NCI-H2081 (cell line): ENCODE results near the gene SETD5.

Experiments used
- DNase-seq, 2 experiments: peaks; one replicate each; lab custom pipeline; 2025; lab: John Stamatoyannopoulos, UW

The SETD5 gene

GRCh38 chr3:9397332-9397905, at the start of gene SETD5:
TSS of gene SETD5 (plus strand) at chr3:9397615. CDS start at chr3:9428939, 31,324 bp downstream.
- peak; percentile 80 to 85 for DNase-seq

GRCh38 chr3:9347887-9348286, 49.5 kb upstream of the SETD5 start:
- no peak for DNase-seq

- DNase-seq: no peak
These were observed 47.9 kb upstream of the SETD5 start for GRCh38 chr3:9349321-9350117.

- no peak for DNase-seq
These were observed 45.7 kb upstream of the SETD5 start for GRCh38 chr3:9351709-9352126.

GRCh38 chr3:9352917-9353752, 44.3 kb upstream of the SETD5 start:
- DNase-seq: peak; percentile 7 to 30

- DNase-seq: no peak
These were observed 35.6 kb upstream of the SETD5 start for GRCh38 chr3:9361691-9362388.

GRCh38 chr3:9362731-9363530, 34.5 kb upstream of the SETD5 start, which contains the start of gene THUMPD3:
TSS of gene THUMPD3 (plus strand) at chr3:9363054. CDS start at chr3:9365069, 2,015 bp downstream.
- peak; percentile 48 to 74 for DNase-seq

GRCh38 chr3:9369508-9369907, 27.9 kb upstream of the SETD5 start:
- no peak for DNase-seq

GRCh38 chr3:9373465-9373864, 23.9 kb upstream of the SETD5 start:
- no peak for DNase-seq

- DNase-seq: no peak
These were observed 19.4 kb upstream of the SETD5 start for GRCh38 chr3:9377981-9378380.

- DNase-seq: no peak
These were observed 18.1 kb upstream of the SETD5 start for GRCh38 chr3:9379327-9379726.

- no peak for DNase-seq
These were observed 17.4 kb upstream of the SETD5 start for GRCh38 chr3:9380014-9380413.

GRCh38 chr3:9384141-9384828, 13.1 kb upstream of the SETD5 start:
- no peak for DNase-seq

- no peak for DNase-seq
These were observed 12.0 kb upstream of the SETD5 start for GRCh38 chr3:9385187-9386077.

- no peak for DNase-seq
These were observed 11.3 kb upstream of the SETD5 start for GRCh38 chr3:9386078-9386459.

GRCh38 chr3:9386501-9387321, 10.7 kb upstream of the SETD5 start:
- no peak for DNase-seq

GRCh38 chr3:9387322-9387655, 10.1 kb upstream of the SETD5 start:
- no peak for DNase-seq

GRCh38 chr3:9388142-9388541, 9.3 kb upstream of the SETD5 start:
- DNase-seq: no peak
